ENCODE results near the gene TGFBR3L.

TGFBR3L gene

GRCh38 chr19:7904074-7905020 is 10.3 kb upstream of the TGFBR3L start:
- Histone ChIP-seq H3K36me3 (ENCODE audit: control insufficient read depth, insufficient read depth, low read length) (peaks cover 3% of the 10 kb centered on the region), H3K27me3 (replicated peaks; ENCODE audit: control insufficient read depth, insufficient read depth, low read length) (no peaks in the 10 kb centered on the region), H3K4me3 (replicated peaks; ENCODE audit: low read depth, low read length) (peak overlapping the region; percentile 88)
- peak; percentile 69 for DNase-seq (ENCODE audit: extremely low read depth, insufficient read length)
- TF ChIP-seq, protein P1, sequence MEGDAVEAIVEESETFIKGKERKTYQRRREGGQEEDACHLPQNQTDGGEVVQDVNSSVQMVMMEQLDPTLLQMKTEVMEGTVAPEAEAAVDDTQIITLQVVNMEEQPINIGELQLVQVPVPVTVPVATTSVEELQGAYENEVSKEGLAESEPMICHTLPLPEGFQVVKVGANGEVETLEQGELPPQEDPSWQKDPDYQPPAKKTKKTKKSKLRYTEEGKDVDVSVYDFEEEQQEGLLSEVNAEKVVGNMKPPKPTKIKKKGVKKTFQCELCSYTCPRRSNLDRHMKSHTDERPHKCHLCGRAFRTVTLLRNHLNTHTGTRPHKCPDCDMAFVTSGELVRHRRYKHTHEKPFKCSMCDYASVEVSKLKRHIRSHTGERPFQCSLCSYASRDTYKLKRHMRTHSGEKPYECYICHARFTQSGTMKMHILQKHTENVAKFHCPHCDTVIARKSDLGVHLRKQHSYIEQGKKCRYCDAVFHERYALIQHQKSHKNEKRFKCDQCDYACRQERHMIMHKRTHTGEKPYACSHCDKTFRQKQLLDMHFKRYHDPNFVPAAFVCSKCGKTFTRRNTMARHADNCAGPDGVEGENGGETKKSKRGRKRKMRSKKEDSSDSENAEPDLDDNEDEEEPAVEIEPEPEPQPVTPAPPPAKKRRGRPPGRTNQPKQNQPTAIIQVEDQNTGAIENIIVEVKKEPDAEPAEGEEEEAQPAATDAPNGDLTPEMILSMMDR (IDR thresholded peaks at IDR 0.05; ENCODE audit: insufficient read depth, low read length, poor library complexity, severe bottlenecking) = no peak

DNA sequence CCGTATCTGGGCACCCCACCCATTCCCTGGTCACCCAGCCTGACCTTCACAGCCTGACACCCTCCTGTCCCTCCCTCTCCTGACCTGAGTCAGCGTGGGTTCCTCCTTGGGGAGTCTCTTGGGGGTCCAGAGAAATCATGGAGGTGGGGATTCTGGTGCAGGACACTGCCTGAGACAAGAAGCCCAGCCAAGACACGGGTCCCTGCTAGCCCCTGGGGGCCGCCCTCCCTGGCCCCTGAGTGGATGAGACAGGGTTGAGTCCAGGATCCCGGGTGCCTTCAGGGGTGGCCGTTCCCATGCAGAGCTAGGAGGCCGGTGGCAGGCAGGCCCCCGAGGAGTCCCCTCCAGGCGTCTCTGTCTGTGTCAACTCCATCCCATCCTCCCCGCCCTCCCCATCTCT is 9.4 kb upstream of the TGFBR3L start:
- TF ChIP-seq, protein P1 (IDR thresholded peaks at IDR 0.05; ENCODE audit: insufficient read depth, low read length, poor library complexity, severe bottlenecking) = no peak
- Histone ChIP-seq H3K27me3 (replicated peaks; ENCODE audit: control insufficient read depth, insufficient read depth, low read length) (no peaks in the 10 kb centered on the region), H3K36me3 (ENCODE audit: control insufficient read depth, insufficient read depth, low read length) (peaks cover 3% of the 10 kb centered on the region), H3K4me3 (replicated peaks; ENCODE audit: low read depth, low read length) (peak overlapping the region; percentile 88)
- DNase-seq (ENCODE audit: extremely low read depth, insufficient read length) = no peak

DNA sequence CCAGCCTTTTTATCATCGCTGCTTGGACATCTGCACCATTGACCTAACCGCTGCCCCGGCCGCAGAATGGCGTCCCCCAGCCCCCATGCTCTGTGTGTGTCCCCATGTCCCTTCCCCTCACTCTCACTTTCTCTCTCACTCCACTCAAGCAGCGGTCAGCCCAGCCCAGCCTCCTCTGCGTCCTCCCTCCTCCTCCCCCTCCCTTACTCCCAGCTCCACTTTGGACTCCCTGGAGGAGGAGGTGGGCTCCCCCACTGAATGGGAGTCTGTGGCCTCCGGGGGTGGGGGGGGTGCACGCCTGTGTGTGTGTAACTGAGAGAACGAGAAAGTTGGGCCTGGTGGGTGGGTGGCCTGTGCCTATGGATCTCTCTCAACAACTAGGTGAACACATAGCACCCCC is 8.8 kb upstream of the TGFBR3L start:
- Histone ChIP-seq H3K27me3 (replicated peaks; ENCODE audit: control insufficient read depth, insufficient read depth, low read length) (no peaks in the 10 kb centered on the region), H3K36me3 (ENCODE audit: control insufficient read depth, insufficient read depth, low read length) (peaks cover 5% of the 10 kb centered on the region), H3K4me3 (replicated peaks; ENCODE audit: low read depth, low read length) (no peak overlapping the region)
- TF ChIP-seq, protein P1 (IDR thresholded peaks at IDR 0.05; ENCODE audit: insufficient read depth, low read length, poor library complexity, severe bottlenecking) = no peak
- DNase-seq (ENCODE audit: extremely low read depth, insufficient read length) = no peak

- TF ChIP-seq, protein P1 (IDR thresholded peaks at IDR 0.05; ENCODE audit: insufficient read depth, low read length, poor library complexity, severe bottlenecking) = no peak
- Histone ChIP-seq H3K27me3 (replicated peaks; ENCODE audit: control insufficient read depth, insufficient read depth, low read length) (no peaks in the 10 kb centered on the region), H3K4me3 (replicated peaks; ENCODE audit: low read depth, low read length) (no peak overlapping the region), H3K36me3 (ENCODE audit: control insufficient read depth, insufficient read depth, low read length) (peaks cover 8% of the 10 kb centered on the region)
- DNase-seq (ENCODE audit: extremely low read depth, insufficient read length) = peak; percentile 25
Observed at GRCh38 chr19:7907122-7907521, 7.5 kb upstream of the TGFBR3L start.

GRCh38 chr19:7907544-7907943 is 7.1 kb upstream of the TGFBR3L start:
- no peak for DNase-seq (ENCODE audit: extremely low read depth, insufficient read length)
- TF ChIP-seq, protein P1 (IDR thresholded peaks at IDR 0.05; ENCODE audit: insufficient read depth, low read length, poor library complexity, severe bottlenecking) = no peak
- H3K27me3 ChIP-seq (replicated peaks; ENCODE audit: control insufficient read depth, insufficient read depth, low read length) = no peaks in the 10 kb centered on the region
- H3K36me3 ChIP-seq (ENCODE audit: control insufficient read depth, insufficient read depth, low read length) = peaks cover 9% of the 10 kb centered on the region
- H3K4me3 ChIP-seq (replicated peaks; ENCODE audit: low read depth, low read length) = no peak overlapping the region

Data from GM06990 (cell line).